ENCODE results near the gene ITPA.

The ITPA gene

DNA sequence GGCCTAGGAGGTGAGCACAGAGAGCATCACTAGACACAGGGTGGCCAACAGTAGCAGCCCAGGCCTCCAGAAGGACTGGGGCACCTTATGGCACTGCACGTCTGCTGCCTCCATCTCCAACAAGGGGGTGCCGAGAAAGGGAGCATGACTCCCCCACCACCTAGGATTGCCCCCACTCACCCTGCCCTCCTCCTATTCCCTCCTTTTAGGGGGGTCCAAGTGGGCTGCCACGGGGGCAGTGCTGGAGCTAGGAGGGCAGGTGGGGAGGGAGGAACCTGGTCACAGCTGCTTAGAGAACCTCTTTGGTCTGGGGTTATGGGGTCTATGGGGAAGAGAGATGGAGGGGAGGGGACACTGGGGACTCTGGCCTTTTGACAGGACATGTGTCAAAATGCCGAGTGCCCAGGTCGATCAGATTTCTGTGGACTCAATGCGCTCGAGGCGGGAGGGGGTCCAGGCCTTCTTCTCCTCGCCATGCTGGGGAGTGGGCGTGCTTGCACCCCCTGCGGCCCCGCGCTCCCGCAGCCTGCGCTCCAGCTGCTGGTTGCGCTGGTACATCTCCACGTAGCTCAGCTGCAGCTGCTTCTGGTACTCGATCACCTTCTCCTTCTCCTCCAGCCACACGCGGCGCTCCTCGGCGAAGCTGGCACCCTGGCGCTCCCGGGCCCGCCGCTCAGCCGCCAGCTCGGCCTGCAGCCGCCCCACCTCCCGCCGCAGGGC lies 45.1 kb upstream of the ITPA start:
- no peak for DNase-seq (ENCODE audit: low read depth, low spot score)
- TF ChIP-seq, protein P1, sequence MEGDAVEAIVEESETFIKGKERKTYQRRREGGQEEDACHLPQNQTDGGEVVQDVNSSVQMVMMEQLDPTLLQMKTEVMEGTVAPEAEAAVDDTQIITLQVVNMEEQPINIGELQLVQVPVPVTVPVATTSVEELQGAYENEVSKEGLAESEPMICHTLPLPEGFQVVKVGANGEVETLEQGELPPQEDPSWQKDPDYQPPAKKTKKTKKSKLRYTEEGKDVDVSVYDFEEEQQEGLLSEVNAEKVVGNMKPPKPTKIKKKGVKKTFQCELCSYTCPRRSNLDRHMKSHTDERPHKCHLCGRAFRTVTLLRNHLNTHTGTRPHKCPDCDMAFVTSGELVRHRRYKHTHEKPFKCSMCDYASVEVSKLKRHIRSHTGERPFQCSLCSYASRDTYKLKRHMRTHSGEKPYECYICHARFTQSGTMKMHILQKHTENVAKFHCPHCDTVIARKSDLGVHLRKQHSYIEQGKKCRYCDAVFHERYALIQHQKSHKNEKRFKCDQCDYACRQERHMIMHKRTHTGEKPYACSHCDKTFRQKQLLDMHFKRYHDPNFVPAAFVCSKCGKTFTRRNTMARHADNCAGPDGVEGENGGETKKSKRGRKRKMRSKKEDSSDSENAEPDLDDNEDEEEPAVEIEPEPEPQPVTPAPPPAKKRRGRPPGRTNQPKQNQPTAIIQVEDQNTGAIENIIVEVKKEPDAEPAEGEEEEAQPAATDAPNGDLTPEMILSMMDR (IDR thresholded peaks at IDR 0.05; ENCODE audit: insufficient read depth, low read length, missing control alignments) = no peak
- ChIA-PET CTCF (no interaction called here), POLR2A (no interaction called here)
- no peak overlapping the region for H3K4me3 ChIP-seq (ENCODE audit: low read depth, low read length)

DNA sequence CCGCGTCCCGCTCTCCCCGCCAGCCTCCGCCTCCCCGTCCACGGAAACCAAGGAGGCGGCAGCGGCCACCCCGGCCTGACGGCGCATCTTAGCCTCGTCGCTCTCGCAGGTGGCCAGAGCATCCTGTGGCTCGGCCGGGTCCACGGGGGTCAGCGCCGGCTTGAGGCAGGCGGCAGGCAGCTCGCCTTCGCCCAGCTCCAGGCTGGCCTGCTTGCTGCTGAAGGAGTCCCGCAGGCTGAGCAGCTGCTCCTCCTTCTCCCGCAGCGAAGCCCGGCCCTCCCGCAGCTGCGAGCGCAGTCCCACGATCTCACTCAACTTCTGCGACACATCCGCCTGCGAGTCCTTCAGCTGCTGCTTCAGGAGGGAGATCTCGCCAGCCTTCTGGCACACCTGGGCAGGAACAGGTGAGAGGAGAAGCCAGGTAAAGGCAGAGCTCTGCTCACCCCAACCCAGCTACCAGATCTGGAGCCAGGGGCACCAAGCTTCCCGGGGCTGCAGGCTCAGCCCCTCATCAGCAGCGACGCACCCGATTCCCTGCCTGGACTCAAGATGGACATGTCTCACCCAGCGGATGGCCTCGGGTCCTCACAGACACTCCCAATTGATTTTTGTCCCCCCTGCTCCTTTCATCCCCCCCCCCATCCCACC lies 44.4 kb upstream of the ITPA start:
- ChIA-PET POLR2A (no interaction called here), CTCF (no interaction called here)
- no peak overlapping the region for H3K4me3 ChIP-seq (ENCODE audit: low read depth, low read length)
- TF ChIP-seq, protein P1 (IDR thresholded peaks at IDR 0.05; ENCODE audit: insufficient read depth, low read length, missing control alignments) = no peak
- no peak for DNase-seq (ENCODE audit: low read depth, low spot score)

DNA sequence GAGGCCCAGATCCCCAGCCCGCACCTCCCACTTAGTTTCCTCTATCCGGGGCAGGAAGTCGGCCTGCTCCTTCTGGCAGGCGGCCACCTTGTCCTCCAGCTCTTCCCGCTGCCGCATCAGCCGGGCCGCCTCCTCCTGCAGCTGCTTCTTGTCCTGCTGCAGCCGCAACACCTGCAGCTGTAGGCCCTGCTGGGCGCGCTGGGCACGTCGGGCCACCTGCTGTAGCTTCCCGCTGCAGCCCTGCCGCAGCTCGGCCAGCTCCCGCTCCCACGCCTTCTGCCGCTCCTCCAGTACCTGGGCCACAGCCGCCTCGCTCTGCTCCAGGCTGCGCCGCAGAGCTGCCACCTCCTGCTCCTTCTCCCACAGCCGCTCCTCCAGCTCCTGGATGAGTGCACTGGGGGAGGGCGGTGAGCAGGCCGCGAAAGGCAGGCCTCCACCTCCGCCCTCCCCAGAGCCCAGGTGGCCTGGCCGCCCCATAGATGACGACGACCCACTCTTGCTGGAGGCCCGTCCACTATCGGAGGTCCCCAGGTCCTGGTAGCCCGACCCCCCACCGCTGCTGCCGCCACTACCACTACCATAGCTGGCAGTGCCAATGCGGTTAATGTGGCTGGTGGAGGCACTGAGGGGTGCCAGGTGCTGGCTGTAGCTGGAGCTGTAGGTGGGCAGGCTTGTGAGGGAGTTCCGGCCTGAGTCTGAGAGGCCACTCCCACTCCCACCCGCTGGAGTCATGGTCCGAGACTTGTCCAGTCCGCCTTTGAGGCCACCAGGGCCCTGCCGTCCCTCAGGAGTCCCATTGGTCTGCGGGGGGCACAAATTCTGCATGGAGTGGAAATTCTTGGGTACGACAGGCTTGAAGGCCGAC lies 43.6 kb upstream of the ITPA start:
- DNase-seq (ENCODE audit: low read depth, low spot score) = no peak
- H3K4me3 ChIP-seq (ENCODE audit: low read depth, low read length) = no peak overlapping the region
- TF ChIP-seq, protein P1 (IDR thresholded peaks at IDR 0.05; ENCODE audit: insufficient read depth, low read length, missing control alignments) = no peak
- ChIA-PET POLR2A (no interaction called here), CTCF (no interaction called here)

DNA sequence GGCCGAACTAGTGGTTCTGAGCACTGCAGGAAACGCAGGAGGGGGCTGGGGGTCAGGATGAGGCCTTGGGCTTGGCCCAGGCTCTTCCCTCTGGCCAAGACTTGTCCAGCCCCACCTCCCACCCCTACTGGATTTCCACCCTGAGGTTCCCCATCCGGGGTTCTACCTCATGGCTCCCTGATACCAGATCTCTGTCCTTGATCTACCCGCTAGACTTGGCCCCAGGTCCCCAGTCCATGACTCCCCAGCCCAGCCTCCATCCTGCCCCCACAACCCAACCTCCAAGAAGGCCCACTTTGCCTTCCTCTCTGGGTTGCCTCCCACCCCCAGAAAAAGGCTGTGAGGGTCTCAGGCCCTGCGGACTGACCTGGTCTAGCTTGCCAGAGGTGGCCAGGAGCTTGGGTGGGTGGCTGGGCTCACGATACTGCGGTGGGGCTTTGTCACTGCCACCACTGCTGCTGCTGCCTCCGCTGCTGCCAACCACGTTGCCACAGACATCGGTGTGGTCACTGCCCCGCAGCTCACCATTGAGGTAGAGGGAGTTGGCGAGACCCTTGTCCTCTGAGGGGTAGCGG lies 42.9 kb upstream of the ITPA start:
- ChIA-PET CTCF (no interaction called here), POLR2A (no interaction called here)
- no peak for DNase-seq (ENCODE audit: low read depth, low spot score)
- H3K4me3 ChIP-seq (ENCODE audit: low read depth, low read length) = no peak overlapping the region
- TF ChIP-seq, protein P1 (IDR thresholded peaks at IDR 0.05; ENCODE audit: insufficient read depth, low read length, missing control alignments) = no peak

DNA sequence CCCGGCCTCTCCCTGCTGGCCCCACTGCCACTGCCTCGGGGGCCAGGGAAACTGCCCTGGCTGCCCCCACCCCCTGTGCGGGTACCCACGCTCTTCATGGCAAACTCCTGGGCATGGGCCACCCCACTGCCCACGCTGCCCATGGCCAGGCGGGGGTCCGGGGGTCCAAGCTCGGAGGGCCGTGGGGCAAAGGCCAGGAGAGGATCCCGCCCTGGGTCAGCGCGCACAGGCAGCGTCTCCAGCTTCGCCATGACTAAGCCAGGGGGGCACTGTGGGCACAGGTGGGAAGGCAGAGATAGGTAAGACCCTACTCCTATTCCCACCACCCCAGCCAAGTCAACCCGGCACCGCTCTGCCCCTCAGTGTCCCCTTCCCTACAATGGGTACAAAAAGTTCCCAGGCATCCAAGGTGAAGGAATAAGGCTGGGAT lies 42.4 kb upstream of the ITPA start:
- TF ChIP-seq, protein P1 (IDR thresholded peaks at IDR 0.05; ENCODE audit: insufficient read depth, low read length, missing control alignments) = no peak
- POLR2A ChIA-PET = no interaction called here
- DNase-seq (ENCODE audit: low read depth, low spot score) = no peak
- no peak overlapping the region for H3K4me3 ChIP-seq (ENCODE audit: low read depth, low read length)
- CTCF ChIA-PET = no interaction called here

DNA sequence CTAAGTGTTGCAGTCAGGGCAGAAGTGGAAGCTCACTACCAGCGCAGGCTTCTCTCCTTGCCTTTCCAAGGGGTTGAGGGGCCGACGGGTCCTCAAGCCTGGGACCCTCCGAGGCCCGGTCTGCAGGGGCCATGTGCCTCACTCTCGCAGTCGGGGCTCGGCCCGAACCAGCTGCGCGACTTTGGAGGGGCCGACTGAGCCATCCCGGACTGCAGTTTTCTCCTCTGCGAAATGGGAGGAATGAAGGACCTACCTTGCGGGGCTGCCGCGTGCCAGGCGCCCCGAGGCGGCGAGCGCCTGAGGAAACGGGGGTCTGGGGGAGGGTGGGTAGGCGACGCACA lies 41.6 kb upstream of the ITPA start:
- no peak overlapping the region for H3K4me3 ChIP-seq (ENCODE audit: low read depth, low read length)

More for the DNA sequence above, 41.6 kb upstream of the ITPA start:
- DNase-seq (ENCODE audit: low read depth, low spot score) = no peak
- ChIA-PET POLR2A (no interaction called here), CTCF (no interaction called here)
- TF ChIP-seq, protein P1 (IDR thresholded peaks at IDR 0.05; ENCODE audit: insufficient read depth, low read length, missing control alignments) = no peak
